Osteocyte (in vitro differentiated cells): Measurements from ENCODE around the gene PLXNA2. TPM values are rescaled to one million over a fixed set of nuclear protein-coding genes. Genes with fewer than 3 reads are reported as not detected.

Experiments used
- DNase-seq: peaks from one replicate; pipeline ENCODE4 v3.0.0; 2021; ENCODE audit warnings: mixed read lengths; ENCODE audit not compliant: unreplicated experiment; ENCODE audit errors: extremely low spot score
- H3K27ac Mint-ChIP-seq: one replicate; pipeline ENCODE4 v1.8.0; 2021; ENCODE audit warnings: mild to moderate bottlenecking, mixed read lengths; ENCODE audit not compliant: unreplicated experiment
- H3K27me3 Mint-ChIP-seq: one replicate; pipeline ENCODE4 v1.8.0; 2021; ENCODE audit warnings: mixed read lengths; ENCODE audit not compliant: unreplicated experiment
- H3K36me3 Mint-ChIP-seq: one replicate; pipeline ENCODE4 v1.8.0; 2021; ENCODE audit warnings: mixed read lengths; ENCODE audit not compliant: unreplicated experiment
- H3K4me1 Mint-ChIP-seq: one replicate; pipeline ENCODE4 v1.8.0; 2021; ENCODE audit warnings: mixed read lengths; ENCODE audit not compliant: unreplicated experiment
- H3K4me3 Mint-ChIP-seq: one replicate; pipeline ENCODE4 v1.8.0; 2021; ENCODE audit warnings: mild to moderate bottlenecking, moderate library complexity, mixed read lengths; ENCODE audit not compliant: unreplicated experiment
- H3K9me3 Mint-ChIP-seq: one replicate; pipeline ENCODE4 v1.8.0; 2021; ENCODE audit warnings: mixed read lengths; ENCODE audit not compliant: unreplicated experiment
- total RNA-seq: library from RNA; stranded (reverse); gene quantifications from 2 replicates; pipeline ENCODE4 v1.2.1, GENCODE V29; 2021
- TF ChIP-seq, protein P1 (sequence below): fragments of 200-600 bp; sonication (generic); IDR thresholded peaks from 2 replicates; pipeline ENCODE4 v1.5.0; 2021; ENCODE audit warnings: antibody characterized with exemption, mild to moderate bottlenecking, moderate library complexity

Gene PLXNA2
- total RNA-seq, 1 donor from 2014 or later, result 19.5 TPM

DNA sequence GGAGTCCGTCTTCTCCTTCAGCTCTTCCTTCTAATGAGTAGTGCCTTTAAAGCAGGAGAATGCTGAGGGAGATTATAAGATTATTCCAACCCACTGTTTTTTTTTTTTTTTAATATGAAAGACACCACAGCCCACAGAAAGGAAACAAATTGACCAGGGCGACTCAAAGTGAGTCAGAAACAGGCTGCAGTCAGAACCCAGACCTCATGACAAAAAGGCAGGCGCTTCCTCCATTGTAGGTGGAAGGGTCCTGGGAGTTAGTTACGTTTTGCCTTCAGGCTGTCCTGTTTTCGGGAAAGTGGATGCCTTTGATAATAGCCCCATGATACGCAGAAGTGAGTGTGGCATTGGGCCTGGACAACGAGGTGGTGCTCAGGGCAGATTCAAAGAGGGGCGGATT is 21.0 kb downstream of the PLXNA2 start:
- Mint-ChIP-seq H3K4me3 (no peak overlapping the region), H3K27me3 (no peaks in the 10 kb centered on the region), H3K27ac (peak overlapping the region; percentile 31), H3K4me1 (peaks cover 80% of the 10 kb centered on the region), H3K36me3 (peaks cover 7% of the 10 kb centered on the region), H3K9me3 (no peaks in the 10 kb centered on the region)
- TF ChIP-seq, protein P1, sequence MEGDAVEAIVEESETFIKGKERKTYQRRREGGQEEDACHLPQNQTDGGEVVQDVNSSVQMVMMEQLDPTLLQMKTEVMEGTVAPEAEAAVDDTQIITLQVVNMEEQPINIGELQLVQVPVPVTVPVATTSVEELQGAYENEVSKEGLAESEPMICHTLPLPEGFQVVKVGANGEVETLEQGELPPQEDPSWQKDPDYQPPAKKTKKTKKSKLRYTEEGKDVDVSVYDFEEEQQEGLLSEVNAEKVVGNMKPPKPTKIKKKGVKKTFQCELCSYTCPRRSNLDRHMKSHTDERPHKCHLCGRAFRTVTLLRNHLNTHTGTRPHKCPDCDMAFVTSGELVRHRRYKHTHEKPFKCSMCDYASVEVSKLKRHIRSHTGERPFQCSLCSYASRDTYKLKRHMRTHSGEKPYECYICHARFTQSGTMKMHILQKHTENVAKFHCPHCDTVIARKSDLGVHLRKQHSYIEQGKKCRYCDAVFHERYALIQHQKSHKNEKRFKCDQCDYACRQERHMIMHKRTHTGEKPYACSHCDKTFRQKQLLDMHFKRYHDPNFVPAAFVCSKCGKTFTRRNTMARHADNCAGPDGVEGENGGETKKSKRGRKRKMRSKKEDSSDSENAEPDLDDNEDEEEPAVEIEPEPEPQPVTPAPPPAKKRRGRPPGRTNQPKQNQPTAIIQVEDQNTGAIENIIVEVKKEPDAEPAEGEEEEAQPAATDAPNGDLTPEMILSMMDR, result no peak
- DNase-seq, result no peak

DNA sequence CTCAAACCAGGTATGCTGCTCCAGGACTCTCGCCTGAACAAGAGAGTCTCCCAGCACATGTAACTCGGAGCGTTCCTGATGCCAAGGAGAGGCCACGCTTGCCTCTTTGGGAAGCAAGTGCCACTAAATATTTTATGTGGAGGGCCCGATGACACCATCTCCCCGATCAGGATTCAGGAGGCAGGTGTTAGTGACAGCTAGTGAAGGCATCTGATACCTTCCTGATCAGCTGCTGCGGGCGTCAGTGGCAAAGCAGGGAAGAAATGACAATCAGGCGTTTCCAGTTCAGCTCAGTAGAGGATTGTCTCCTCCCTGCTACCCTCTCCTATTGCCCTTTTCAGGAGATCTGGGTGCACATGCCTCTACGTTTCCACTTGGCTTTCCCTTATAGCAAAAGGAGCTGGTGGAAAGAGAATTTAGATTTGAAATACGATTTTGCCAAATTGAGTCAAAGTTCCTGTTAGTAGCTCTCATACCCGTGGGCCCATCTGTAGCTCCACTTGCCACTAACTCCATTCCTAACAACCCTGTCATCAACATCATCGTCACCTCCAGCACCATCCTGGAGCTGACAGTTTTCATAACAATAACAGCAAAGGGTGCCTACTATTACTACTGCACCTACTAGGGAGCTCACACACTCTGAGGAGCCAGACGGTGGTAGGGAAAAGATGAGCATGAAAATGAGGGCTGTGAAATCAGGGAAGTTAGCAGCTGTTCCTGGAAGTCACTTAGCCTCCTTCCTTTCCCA is 21.6 kb downstream of the PLXNA2 start:
- H3K27ac Mint-ChIP-seq, result no peak overlapping the region
- H3K9me3 Mint-ChIP-seq, result no peaks in the 10 kb centered on the region
- H3K27me3 Mint-ChIP-seq, result no peaks in the 10 kb centered on the region
- H3K4me3 Mint-ChIP-seq, result no peak overlapping the region
- no peak for DNase-seq
- H3K36me3 Mint-ChIP-seq, result peaks cover 5% of the 10 kb centered on the region
- TF ChIP-seq, protein P1, result no peak
- peaks cover 80% of the 10 kb centered on the region for H3K4me1 Mint-ChIP-seq

- H3K27ac Mint-ChIP-seq, result no peak overlapping the region
- H3K9me3 Mint-ChIP-seq, result no peaks in the 10 kb centered on the region
- TF ChIP-seq, protein P1, result no peak
- no peak for DNase-seq
- no peaks in the 10 kb centered on the region for H3K27me3 Mint-ChIP-seq
- H3K4me3 Mint-ChIP-seq, result no peak overlapping the region
- peaks cover 9% of the 10 kb centered on the region for H3K36me3 Mint-ChIP-seq
- peaks cover 75% of the 10 kb centered on the region for H3K4me1 Mint-ChIP-seq
Measured at GRCh38 chr1:208221291-208221622, 22.9 kb downstream of the PLXNA2 start.

- Mint-ChIP-seq H3K27me3 (no peaks in the 10 kb centered on the region), H3K4me3 (peak overlapping the region; percentile 41), H3K9me3 (no peaks in the 10 kb centered on the region), H3K27ac (peak overlapping the region; percentile 92), H3K4me1 (peaks cover 77% of the 10 kb centered on the region), H3K36me3 (peaks cover 17% of the 10 kb centered on the region)
- DNase-seq, result no peak
- TF ChIP-seq, protein P1, result no peak
Measured at GRCh38 chr1:208219659-208220282, 24.4 kb downstream of the PLXNA2 start.

DNA sequence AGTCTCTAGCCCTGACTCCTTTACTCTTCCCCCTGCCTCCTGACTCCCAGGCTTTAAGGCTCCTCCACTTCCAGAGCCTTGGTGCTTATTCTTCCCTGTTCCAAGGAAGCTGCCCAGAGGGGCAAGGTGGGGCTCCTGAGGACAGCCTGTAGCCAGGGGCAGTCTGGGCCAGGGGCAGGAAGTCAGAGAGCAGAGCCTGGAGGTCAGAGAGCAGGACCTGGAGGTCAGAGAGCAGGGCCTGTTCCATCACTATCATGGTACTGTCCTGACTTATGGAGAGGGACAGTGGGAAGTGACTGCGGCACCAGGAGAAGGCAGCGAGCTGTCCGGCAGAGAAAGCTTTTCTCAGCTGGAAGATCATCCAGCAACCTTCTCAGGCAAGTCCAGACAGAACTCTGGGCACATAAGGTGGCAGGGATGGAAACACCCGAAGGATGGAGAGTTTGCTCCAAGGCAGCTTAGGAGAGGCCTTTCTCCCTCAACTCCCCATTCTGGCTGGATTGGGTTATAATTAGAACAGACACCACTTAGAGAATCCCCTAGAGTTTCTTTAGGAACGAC is 25.0 kb downstream of the PLXNA2 start:
- TF ChIP-seq, protein P1, result no peak
- H3K36me3 Mint-ChIP-seq, result peaks cover 19% of the 10 kb centered on the region
- H3K4me3 Mint-ChIP-seq, result no peak overlapping the region
- H3K9me3 Mint-ChIP-seq, result no peaks in the 10 kb centered on the region
- peaks cover 71% of the 10 kb centered on the region for H3K4me1 Mint-ChIP-seq
- H3K27me3 Mint-ChIP-seq, result no peaks in the 10 kb centered on the region
- peak overlapping the region; percentile 92 for H3K27ac Mint-ChIP-seq
- DNase-seq, result no peak
